ENCODE measurements around the gene CLDN7. TPM values are rescaled to one million over a fixed set of nuclear protein-coding genes. Genes with fewer than 3 reads are reported as not detected.
A peak's percentile ranks its signal among the peaks of the same experiment; 100 is the strongest.

Gene CLDN7
- total RNA-seq, 3 donors from 2014 or later (not counting 1 experiment from before 2014, with no cell fraction given): 0.99 to 1.8 (median 1.7) TPM

GRCh38 chr17:7218166-7218565 is 44.1 kb downstream of the CLDN7 start:
- H3K27ac ChIP-seq (ENCODE audit: low read length): no peak overlapping the region
- H3K4me3 Mint-ChIP-seq: no peak overlapping the region
- no peak for DNase-seq
- no peaks in the 10 kb centered on the region for H3K9me3 ChIP-seq (ENCODE audit: control insufficient read depth, insufficient read depth, low read length)
- peak overlapping the region in 1 of 2 donors; percentile 98 for H3K27ac Mint-ChIP-seq
- no peak for ATAC-seq
- H3K36me3 Mint-ChIP-seq: no peaks in the 10 kb centered on the region
- intact Hi-C loops (cut with micrococcal nuclease): loop anchor here (5.0 to 10.0 kb wide), 2 partner anchors 34 to 467 kb away; partner anchors contain the start of genes CTDNEP1, ELP5, TP53 and WRAP53
- H3K36me3 ChIP-seq (ENCODE audit: control insufficient read depth, insufficient read depth, low read length): peaks cover 11% of the 10 kb centered on the region
- H3K4me1 ChIP-seq (ENCODE audit: control insufficient read depth, insufficient read depth, low read length): peaks cover 55% of the 10 kb centered on the region
- no peaks in the 10 kb centered on the region for H3K9me3 Mint-ChIP-seq
- no peaks in the 10 kb centered on the region for H3K27me3 ChIP-seq (ENCODE audit: control insufficient read depth, insufficient read depth, low read length)
- peaks cover 0 to 14% of the 10 kb centered on the region in 2 donors for H3K27me3 Mint-ChIP-seq (ENCODE audit: low read depth in 2 of 2)
- TF ChIP-seq, protein P1, sequence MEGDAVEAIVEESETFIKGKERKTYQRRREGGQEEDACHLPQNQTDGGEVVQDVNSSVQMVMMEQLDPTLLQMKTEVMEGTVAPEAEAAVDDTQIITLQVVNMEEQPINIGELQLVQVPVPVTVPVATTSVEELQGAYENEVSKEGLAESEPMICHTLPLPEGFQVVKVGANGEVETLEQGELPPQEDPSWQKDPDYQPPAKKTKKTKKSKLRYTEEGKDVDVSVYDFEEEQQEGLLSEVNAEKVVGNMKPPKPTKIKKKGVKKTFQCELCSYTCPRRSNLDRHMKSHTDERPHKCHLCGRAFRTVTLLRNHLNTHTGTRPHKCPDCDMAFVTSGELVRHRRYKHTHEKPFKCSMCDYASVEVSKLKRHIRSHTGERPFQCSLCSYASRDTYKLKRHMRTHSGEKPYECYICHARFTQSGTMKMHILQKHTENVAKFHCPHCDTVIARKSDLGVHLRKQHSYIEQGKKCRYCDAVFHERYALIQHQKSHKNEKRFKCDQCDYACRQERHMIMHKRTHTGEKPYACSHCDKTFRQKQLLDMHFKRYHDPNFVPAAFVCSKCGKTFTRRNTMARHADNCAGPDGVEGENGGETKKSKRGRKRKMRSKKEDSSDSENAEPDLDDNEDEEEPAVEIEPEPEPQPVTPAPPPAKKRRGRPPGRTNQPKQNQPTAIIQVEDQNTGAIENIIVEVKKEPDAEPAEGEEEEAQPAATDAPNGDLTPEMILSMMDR (IDR thresholded peaks at IDR 0.05): no peak
- H3K4me3 ChIP-seq (ENCODE audit: low read length): no peak overlapping the region
- peaks cover 34 to 67% of the 10 kb centered on the region in 2 donors for H3K4me1 Mint-ChIP-seq
- WGBS (ENCODE audit: insufficient coverage): 73% methylated on average over 6 of the region's 6 CpGs

DNA sequence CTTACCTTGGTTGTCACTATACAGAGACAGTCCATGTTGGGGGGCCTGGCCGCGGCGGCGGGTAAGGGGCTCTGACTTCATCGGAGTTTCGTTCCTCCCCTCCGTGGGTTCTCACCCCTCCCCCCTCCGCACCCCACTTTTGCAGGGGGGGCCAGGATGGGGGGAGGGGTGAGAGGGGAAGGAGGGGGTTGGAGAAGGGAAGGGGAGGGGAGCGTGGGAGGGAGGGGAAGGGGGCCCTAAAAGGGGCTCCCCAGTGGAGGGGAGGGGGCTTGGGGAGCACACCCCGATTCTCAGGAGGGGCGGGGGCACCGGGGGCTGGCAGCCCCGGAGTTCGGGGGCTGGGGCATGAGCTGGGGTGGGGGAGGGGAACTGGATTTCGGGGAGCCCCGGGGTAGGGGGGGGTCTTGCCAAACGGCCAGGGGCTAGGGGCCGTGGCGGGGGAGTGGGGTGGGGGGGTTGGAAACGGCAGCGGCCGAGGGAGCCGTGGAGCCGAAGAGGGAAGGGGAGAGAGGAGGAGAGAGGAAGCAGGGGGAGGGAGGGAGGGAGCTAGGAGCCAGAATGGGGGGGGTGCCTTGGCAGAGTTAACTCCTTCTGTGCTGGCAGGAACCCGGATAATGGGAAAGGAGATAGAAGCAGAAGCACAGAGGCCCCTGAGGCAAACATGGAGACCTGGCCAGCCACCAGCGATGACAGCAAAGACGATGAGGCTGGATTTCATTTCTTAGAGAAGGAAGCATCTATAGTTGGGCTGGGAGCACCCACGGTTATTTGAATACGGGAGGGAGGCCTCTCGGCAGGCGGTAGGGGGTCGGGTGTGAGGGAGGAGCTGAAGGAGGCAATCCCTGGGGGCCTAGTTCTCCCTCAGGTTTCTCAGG is 44.9 kb downstream of the CLDN7 start:
- Mint-ChIP-seq H3K4me3 (peak overlapping the region; percentile 17), H3K36me3 (no peaks in the 10 kb centered on the region), H3K9me3 (no peaks in the 10 kb centered on the region), H3K27ac (peak overlapping the region in 1 of 2 donors; percentile 98), H3K4me1 (peaks cover 34 to 67% of the 10 kb centered on the region in 2 donors), H3K27me3 (ENCODE audit: low read depth in 2 of 2) (peaks cover 2 to 14% of the 10 kb centered on the region in 2 donors)
- DNase-seq (peak in 1 of 2 donors; percentile 47), ATAC-seq (no peak)
- 8% methylated on average over 27 of the region's 32 CpGs for WGBS (ENCODE audit: insufficient coverage)
- Histone ChIP-seq H3K36me3 (ENCODE audit: control insufficient read depth, insufficient read depth, low read length) (peaks cover 4% of the 10 kb centered on the region), H3K27ac (ENCODE audit: low read length) (no peak overlapping the region), H3K4me1 (ENCODE audit: control insufficient read depth, insufficient read depth, low read length) (peaks cover 55% of the 10 kb centered on the region), H3K4me3 (ENCODE audit: low read length) (no peak overlapping the region), H3K27me3 (ENCODE audit: control insufficient read depth, insufficient read depth, low read length) (no peaks in the 10 kb centered on the region), H3K9me3 (ENCODE audit: control insufficient read depth, insufficient read depth, low read length) (no peaks in the 10 kb centered on the region)
- intact Hi-C loops (cut with micrococcal nuclease): loop anchor here (5.0 to 10.0 kb wide), 2 partner anchors 35 to 467 kb away; partner anchors contain the start of genes CTDNEP1, ELP5, TP53 and WRAP53
- TF ChIP-seq, protein P1 (IDR thresholded peaks at IDR 0.05): no peak

DNA sequence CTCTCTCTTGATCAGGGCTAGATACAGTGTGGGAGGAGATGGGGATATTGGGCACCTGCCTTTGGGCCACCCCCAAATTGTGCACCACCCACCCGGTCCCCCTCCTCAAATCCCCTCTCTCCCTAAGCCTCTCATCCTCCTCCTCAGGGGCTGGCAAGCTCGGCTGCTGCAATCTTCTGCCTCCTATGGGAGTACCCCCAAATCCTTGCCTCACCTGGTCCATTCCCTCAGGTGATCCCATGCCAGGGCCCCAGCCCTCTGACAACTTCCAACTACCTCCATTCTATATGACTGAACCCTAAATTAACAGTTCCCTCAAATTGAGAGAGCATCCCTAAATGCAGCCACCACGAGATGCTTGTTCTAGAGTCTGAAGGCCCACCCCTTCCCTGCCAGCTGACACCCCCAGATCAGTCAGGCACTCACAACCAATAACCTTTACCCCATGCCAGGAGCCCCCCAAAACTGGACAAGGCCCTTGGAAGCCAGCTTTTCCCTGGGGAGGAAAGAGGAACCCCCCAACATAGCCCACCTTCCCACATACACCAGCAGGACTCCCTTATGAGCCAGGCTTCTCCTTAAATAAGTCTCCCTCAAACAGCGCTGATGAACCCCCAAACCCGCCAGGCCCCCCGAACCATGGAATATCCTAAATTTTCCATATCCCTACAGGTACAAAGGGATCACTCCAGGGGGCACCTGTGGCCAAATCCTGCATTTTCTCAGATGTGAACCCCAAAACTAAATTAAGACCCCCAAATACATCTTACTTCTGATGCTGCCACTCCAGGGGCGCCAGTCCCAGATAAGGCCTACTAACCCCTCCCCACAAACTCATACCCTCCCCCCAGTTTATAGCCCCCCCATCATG is 45.8 kb downstream of the CLDN7 start:
- H3K27ac ChIP-seq (ENCODE audit: low read length): no peak overlapping the region
- Mint-ChIP-seq H3K27ac (peak overlapping the region in 1 of 2 donors; percentile 87), H3K36me3 (no peaks in the 10 kb centered on the region), H3K9me3 (no peaks in the 10 kb centered on the region), H3K4me1 (peaks cover 34 to 67% of the 10 kb centered on the region in 2 donors), H3K27me3 (ENCODE audit: low read depth in 2 of 2) (peaks cover 7 to 14% of the 10 kb centered on the region in 2 donors), H3K4me3 (peak overlapping the region; percentile 19)
- TF ChIP-seq, protein P1 (IDR thresholded peaks at IDR 0.05): no peak
- H3K27me3 ChIP-seq (ENCODE audit: control insufficient read depth, insufficient read depth, low read length): no peaks in the 10 kb centered on the region
- H3K9me3 ChIP-seq (ENCODE audit: control insufficient read depth, insufficient read depth, low read length): no peaks in the 10 kb centered on the region
- intact Hi-C loops (cut with micrococcal nuclease): loop anchor here (5.0 to 10.0 kb wide), 2 partner anchors 36 to 468 kb away; partner anchors contain the start of genes CTDNEP1, ELP5, TP53 and WRAP53
- H3K36me3 ChIP-seq (ENCODE audit: control insufficient read depth, insufficient read depth, low read length): no peaks in the 10 kb centered on the region
- ATAC-seq: no peak
- H3K4me3 ChIP-seq (ENCODE audit: low read length): no peak overlapping the region
- DNase-seq: no peak
- H3K4me1 ChIP-seq (ENCODE audit: control insufficient read depth, insufficient read depth, low read length): peaks cover 55% of the 10 kb centered on the region
- WGBS (ENCODE audit: insufficient coverage): 49% methylated on average over 7 of the region's 7 CpGs

All from natural killer cell (primary cell).